ENCODE measurements around the gene DNAH17. TPM values are rescaled to one million over a fixed set of nuclear protein-coding genes. Genes with fewer than 3 reads are reported as not detected.

DNAH17 gene
- total and polyA plus RNA-seq, 2 donors (not counting 3 experiments of a cell fraction or from before 2014, with no cell fraction given), result not detected

- CTCF ChIA-PET, result interaction anchor here (3.7 kb wide), 1 partner anchor 208 kb away, joined by 26 read pairs; no protein-coding TSS in a partner anchor
- no peak overlapping the region for H2AFZ ChIP-seq (ENCODE audit: low read depth, low read length)
- no peaks in the 10 kb centered on the region for H3K27me3 ChIP-seq (ENCODE audit: control insufficient read depth in 2 of 2, insufficient read depth in 2 of 2, low read length in 2 of 2)
- H4K20me1 ChIP-seq (replicated peaks; ENCODE audit: control insufficient read depth, extremely low read depth, insufficient read depth, low read length), result no peaks in the 10 kb centered on the region
- no peak overlapping the region for H3K4me3 ChIP-seq (replicated peaks in 1 of 3; ENCODE audit: insufficient read depth in 1 of 3, low read depth in 1 of 3, low read length in 3 of 3)
- no peaks in the 10 kb centered on the region for H3K9me3 ChIP-seq (replicated peaks; ENCODE audit: control insufficient read depth, insufficient read depth, low read length)
- TF ChIP-seq GATA2 (IDR thresholded peaks at IDR 0.05; ENCODE audit: insufficient read depth, insufficient read length, low read depth, low read length), result no peak
- TF ChIP-seq POLR2AphosphoS5 (IDR thresholded peaks at IDR 0.05; ENCODE audit: insufficient read depth, low read depth, low read length), result no peak
- TF ChIP-seq CTCF (IDR thresholded peaks at IDR 0.05; ENCODE audit: extremely low read depth in 1 of 2, insufficient read depth in 1 of 2, low read depth in 1 of 2, low read length in 2 of 2), result no peak
- TF ChIP-seq MAX (IDR thresholded peaks at IDR 0.05; ENCODE audit: insufficient read depth, insufficient read length), result no peak
- TF ChIP-seq EZH2 (IDR thresholded peaks at IDR 0.05; ENCODE audit: borderline replicate concordance, low read depth, low read length, severe bottlenecking), result no peak
- TF ChIP-seq MYC (IDR thresholded peaks at IDR 0.05; ENCODE audit: low read depth, low read length), result no peak
- TF ChIP-seq JUN (IDR thresholded peaks at IDR 0.05; ENCODE audit: borderline replicate concordance, insufficient read depth, insufficient read length, low read depth), result no peak
- no peak for TF ChIP-seq POLR2A (IDR thresholded peaks at IDR 0.05; ENCODE audit: low read depth, low read length)
- no peak for TF ChIP-seq FOS (IDR thresholded peaks at IDR 0.05; ENCODE audit: borderline replicate concordance, insufficient read depth, low read length)
- dilution Hi-C loops (cut with MboI; ENCODE audit: extremely low pct_ligation_motif_present, low sequenced_read_pairs) (loop anchor here (25.0 kb wide), 1 partner anchor 137 kb away; no protein-coding TSS in a partner anchor), intact Hi-C loops (cut with micrococcal nuclease) (loop anchor here (5.0 kb wide), 2 partner anchors 92 to 107 kb away; no protein-coding TSS in a partner anchor)
- no peaks in the 10 kb centered on the region for H3K79me2 ChIP-seq (ENCODE audit: control insufficient read depth, insufficient read depth, low read length)
- no TSS peak for BruUV-seq (replicated peaks)
- FAIRE-seq, result no peak
- DNase-seq (ENCODE audit: low read depth, low spot score), result no peak
- POLR2A ChIA-PET, result no interaction called here
- no peak overlapping the region for H3K9ac ChIP-seq (replicated peaks; ENCODE audit: extremely low read depth, insufficient read depth, low read length)
- no peak overlapping the region for H3K27ac ChIP-seq (ENCODE audit: insufficient read depth, low read depth, low read length)
- H3K4me1 ChIP-seq (ENCODE audit: control insufficient read depth, extremely low read depth, insufficient read depth, low read length), result no peaks in the 10 kb centered on the region
- no peaks in the 10 kb centered on the region for H3K36me3 ChIP-seq (ENCODE audit: control insufficient read depth in 2 of 2, extremely low read depth in 1 of 2, insufficient read depth in 2 of 2, low read length in 2 of 2)
- H3K9me1 ChIP-seq (replicated peaks; ENCODE audit: control insufficient read depth, extremely low read depth, insufficient read depth, low read length), result no peaks in the 10 kb centered on the region
- H3K4me2 ChIP-seq (ENCODE audit: insufficient read depth, low read length), result no peak overlapping the region
These were observed 77.3 kb downstream of the DNAH17 start for GRCh38 chr17:78499715-78500540.

Data from endothelial cell of umbilical vein (primary cell).